Activated naive CD8-positive, alpha-beta T cell treated with anti-CD3 and anti-CD28 coated beads, Interleukin-2, amount 50 U/mL, for 16 hours (primary cell): ENCODE data around the gene LMTK2.
A peak's percentile ranks its signal among the peaks of the same experiment; 100 is the strongest.

Experiments
- DNase-seq: peaks from one replicate; pipeline ENCODE4 v3.0.0-alpha.2; 2020; ENCODE audit warnings: low read depth, low spot score

Gene LMTK2

DNA sequence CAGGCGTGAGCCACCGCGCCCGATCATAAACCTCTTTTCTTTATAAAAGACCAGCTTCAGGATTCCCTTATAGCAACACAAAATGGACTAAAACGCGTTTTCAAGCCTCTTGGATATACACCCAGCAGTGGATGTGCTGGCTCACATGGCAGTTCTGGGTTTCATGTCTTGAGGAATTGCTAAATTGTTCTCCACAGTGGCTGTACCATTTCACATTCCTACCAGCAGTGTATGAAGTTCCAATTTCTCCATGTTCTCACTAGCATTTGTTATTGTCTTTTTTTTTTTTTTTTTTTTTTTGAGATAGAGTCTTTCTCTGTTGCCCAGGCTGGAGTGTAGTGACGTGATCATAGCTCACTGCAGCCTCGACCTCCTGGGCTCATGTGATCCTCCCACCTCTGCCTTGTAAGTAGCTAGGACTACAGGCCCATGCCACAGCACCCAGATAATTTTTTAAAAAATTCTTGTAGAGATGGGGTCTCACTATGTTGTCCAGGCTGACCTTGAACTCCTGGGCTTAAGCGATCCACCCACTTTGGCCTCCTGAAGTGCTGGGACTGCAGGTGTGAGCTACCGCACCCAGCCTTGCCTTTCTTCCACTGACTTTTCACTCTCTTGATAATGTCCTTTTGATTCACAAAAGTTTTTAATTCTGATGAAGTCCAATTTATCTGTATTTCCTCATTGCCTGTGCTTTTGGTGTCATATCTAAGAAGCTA lies 127.9 kb downstream of the LMTK2 start:
- no peak for DNase-seq

GRCh38 chr7:98235901-98236300 lies 129.2 kb downstream of the LMTK2 start:
- DNase-seq: no peak

DNA sequence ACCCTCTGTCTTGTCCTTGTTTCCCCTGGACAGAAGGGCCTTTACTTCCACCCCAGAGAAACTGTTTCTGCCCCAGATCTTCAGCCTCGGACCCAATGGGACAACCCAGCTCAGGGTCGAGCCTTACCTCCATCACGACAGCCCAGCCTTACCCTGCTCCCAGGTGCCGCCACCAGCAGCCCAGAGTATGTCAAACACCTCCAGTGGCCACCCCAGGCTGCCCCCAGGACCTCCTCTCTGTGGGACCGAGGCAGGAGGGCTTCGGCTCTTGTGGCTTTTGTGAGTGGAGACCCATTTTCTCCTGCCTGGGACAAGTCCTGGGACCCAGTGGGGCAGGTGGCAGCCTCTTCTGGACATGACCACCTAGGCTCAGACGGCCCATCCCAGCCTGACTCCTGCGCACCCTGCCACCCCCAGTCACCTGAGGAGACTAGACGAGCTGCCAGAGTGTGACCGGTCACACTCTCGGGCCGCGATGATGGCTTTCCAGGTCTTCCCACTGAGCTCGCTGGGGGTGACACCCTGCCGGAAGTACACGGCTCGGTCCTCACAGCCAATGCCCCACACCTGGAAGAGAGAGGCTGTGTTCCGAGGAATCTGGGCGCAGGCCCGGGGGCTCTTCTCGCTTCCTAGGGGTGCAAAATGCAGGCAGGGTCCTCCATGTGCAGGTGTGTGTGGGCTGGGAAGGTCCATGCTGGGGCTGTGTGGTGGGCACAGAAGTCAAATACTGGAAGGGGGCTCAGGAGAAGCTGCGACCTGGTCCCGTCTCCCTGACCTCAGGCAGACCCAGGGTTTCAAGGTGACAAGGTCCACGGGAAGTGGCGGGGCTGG lies 129.9 kb downstream of the LMTK2 start:
- no peak for DNase-seq

GRCh38 chr7:98238076-98238475 lies 131.4 kb downstream of the LMTK2 start:
- DNase-seq: no peak

DNA sequence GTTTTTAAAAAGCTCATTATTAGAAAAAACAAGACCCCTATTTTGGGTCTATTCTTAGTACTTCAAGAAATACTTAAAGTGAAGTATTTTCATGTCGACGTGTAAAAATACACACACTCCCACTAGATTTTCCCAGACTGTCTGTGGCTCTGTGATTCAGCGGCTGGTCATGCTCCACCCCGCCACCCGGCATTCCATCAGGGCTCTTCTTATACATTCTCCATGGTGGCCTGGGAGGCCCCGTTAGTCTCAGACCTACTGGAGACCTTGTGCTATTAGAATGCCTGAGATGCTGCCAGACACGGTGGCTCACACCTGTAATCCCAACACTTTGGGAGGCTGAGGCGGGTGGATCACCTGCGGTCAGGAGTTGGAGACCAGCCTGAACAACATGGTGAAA lies 132.3 kb downstream of the LMTK2 start:
- DNase-seq: no peak

- no peak for DNase-seq
These were observed 134.5 kb downstream of the LMTK2 start for GRCh38 chr7:98240961-98241673.

DNA sequence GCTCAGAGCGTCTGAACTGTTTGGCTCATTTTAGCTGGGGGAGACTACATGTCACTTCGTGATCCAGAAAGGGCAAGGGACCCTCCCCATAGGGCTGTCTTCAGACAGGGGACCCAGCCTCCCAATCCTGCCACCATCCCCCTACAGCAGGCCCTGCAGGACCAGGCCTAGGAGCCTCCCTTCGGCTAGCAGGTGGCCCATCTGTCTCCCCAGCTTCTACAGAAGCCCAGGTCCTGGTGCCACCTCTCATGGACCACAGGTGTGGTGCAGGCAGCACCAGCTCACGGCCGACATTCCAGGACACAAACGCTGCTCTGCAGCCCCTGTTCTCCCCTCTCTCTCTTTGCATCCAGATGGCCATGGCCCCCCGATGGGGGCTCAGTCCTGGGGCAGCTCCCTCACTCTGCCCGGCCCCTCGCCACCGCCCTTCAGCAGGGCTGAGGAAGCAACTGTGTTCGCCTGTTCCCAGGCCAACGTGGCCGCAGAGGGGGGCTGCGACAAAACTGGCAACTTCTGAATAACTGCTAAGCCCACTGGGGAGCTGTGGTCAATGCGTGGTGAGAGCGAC lies 135.1 kb downstream of the LMTK2 start:
- DNase-seq: no peak

- DNase-seq: no peak
These were observed 135.7 kb downstream of the LMTK2 start for GRCh38 chr7:98242342-98242741.

DNA sequence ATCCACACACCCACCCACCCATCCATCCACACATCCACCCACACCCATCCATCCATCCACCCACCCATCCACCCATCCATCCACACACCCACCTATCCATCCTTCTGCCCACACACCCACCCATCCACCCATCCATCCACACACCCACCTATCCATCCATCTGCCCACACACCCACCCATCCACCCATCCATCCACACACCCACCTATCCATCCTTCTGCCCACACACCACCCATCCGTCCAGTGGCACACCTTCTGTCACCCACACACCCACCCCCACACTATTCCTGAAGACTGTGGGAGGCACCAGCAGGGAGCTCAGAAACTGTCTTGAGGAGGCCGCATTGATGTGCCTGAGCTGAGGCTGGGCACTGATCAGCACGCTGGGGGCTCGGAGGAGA lies 136.3 kb downstream of the LMTK2 start:
- DNase-seq: no peak

- DNase-seq: no peak
These were observed 138.2 kb downstream of the LMTK2 start for GRCh38 chr7:98244871-98245270.

DNA sequence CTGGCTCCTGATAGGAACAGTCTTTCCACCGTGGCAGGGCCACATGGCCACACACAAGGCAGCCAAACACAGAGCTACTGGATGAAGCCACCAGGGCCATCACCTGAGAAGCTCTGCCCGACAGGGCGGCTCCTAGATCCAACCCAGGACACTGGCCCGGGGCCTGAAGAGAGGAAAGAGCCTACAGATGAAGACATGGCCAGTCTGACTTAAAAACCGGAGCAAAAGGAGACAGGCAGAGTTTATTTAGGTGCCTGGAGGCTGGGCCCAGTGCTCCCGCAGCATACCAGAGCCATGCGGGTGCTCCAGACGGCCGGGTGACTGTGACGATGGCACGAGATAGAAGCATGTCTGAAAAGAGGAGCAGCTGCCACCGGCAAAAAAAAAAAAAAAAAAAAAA lies 141.5 kb downstream of the LMTK2 start:
- DNase-seq: no peak

DNA sequence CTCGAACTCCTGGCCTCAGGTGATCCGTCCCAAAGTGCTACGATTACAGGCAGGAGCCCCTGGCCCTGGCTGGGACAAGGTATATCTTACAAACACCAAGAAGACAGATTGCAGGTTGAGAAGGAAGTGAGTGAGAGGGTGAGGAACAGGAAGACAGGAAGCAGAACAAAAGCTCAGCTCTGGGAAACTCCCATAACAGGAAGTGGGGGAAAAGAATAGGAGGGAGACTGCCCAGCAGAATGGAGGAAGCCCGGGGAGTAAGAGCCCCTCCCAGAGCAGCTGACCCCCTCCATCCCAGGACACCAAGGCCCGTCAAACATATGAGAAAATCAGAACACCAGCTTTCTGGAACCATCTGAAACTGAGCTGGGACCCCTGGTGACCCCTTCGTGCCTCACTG lies 142.4 kb downstream of the LMTK2 start:
- DNase-seq: no peak

DNA sequence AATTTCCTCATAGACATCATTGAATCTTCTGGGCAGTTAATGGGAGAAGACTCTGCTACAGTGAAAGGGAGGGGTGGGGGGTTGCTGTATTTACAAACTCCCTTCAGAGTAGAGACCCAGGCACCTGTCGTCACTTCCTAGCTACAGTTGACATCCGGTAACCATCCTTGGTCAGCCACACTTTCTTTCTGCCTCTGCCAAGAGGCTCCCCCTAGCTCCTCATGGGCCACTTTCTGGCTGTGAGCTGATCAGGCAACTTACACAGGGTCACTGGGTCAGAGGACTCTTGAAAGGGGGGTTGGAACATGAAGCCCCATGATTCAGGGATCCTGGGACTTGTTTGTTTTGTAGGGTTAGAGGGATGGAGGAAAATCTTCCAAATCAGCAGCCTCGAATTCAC lies 144.1 kb downstream of the LMTK2 start:
- DNase-seq: no peak

GRCh38 chr7:98251231-98251600 lies 144.6 kb downstream of the LMTK2 start:
- DNase-seq: no peak

GRCh38 chr7:98251601-98252424 lies 145.2 kb downstream of the LMTK2 start, which contains the start of gene TECPR1:
TSS of gene TECPR1 (minus strand) at chr7:98252232. CDS start at chr7:98246146, 6,086 bp downstream.
- peak; percentile 64 for DNase-seq

- DNase-seq: no peak
These were observed 145.9 kb downstream of the LMTK2 start for GRCh38 chr7:98252425-98253054.

GRCh38 chr7:98254516-98254915 lies 147.9 kb downstream of the LMTK2 start:
- no peak for DNase-seq

GRCh38 chr7:98254951-98255610 lies 148.4 kb downstream of the LMTK2 start:
- no peak for DNase-seq

DNA sequence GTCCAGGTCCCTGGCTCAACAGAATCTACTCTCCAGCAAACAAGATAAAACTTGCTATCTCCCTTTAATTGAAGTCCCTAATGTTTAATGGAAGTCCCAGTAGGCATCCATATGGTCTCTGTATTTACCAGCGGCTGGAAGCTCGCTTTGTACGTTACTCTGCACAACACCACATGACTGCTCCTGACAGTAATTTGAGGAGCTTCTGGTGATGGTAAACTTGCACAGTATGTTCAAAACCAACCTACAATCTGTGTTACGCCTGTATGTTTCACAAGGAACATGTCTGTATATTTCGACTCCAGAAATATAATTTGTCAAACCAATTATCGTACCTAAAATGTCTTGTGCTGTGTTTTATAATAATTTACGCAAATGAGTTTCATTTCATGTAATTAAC lies 149.8 kb downstream of the LMTK2 start:
- DNase-seq: no peak

DNA sequence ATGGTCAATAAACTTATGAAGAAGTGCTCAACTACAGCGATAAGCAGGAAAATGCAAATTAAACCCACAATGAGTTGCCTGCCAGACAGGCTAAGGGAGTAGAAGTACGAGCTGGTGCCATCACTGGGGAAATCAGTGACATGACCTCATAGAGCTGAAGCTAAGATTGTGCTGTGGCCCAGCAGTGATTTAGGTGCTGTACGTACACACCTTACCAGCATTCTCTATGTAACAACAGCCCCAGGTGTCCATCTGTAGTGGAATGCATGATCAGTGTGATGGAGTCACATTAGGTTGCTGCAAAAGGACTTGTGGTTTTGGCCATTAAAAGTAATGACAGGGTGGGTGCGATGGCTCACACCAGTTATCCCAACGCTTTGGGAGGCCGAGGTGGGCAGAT lies 151.0 kb downstream of the LMTK2 start:
- DNase-seq: no peak
